PC-9 (cell line): ENCODE data around the gene ZNF121. TPM values are rescaled to one million over a fixed set of nuclear protein-coding genes. Genes with fewer than 3 reads are reported as not detected.
"Not testable (repeated sequence)": the region's sequence is repeated elsewhere in the genome, so short reads cannot be mapped to it uniquely, and the experiment has no call there.

ENCODE experiments used
- BruUV-seq: library from RNA; stranded (reverse); fragments of 400-500 nt; replicated peaks from 2 replicates; lab custom pipeline; 2021; lab: Mats Ljungman, UMichigan
- CTCF ChIA-PET: fragments of 300-600 bp; sonication (Branson Sonifier 250); formaldehyde crosslinking; loops from one replicate; lab custom pipeline; 2022; ENCODE audit warnings: antibody characterized with exemption; lab: Charles Lee
- POLR2A ChIA-PET: fragments of 300-600 bp; sonication (Branson Sonifier 250); formaldehyde crosslinking; loops from one replicate; lab custom pipeline; 2022; ENCODE audit warnings: antibody characterized with exemption; ENCODE audit not compliant: unreplicated experiment; lab: Charles Lee
- DNase-seq, 2 experiments: peaks; one replicate each; pipeline versions ENCODE4 v3.0.0 to v3.0.0-alpha.2; 2015 to 2022; ENCODE audit warnings: mixed read lengths in 1 of 2
- H2AFZ ChIP-seq: fragments of 200-600 bp; sonication (generic); 2 replicates; pipeline ENCODE4 v1.8.1; 2017; ENCODE audit warnings: antibody characterized with exemption
- H3F3A ChIP-seq: fragments of 200-600 bp; sonication (generic); 2 replicates; pipeline ENCODE4 v1.8.1; 2017; ENCODE audit warnings: antibody characterized with exemption, mild to moderate bottlenecking, low read depth; ENCODE audit not compliant: insufficient read depth
- H3K27ac ChIP-seq: fragments of 200-600 bp; sonication (generic); 2 replicates; pipeline ENCODE4 v1.6.1; 2016; ENCODE audit warnings: mixed run types
- H3K27me3 ChIP-seq: fragments of 200-600 bp; sonication (generic); 2 replicates; pipeline ENCODE4 v1.6.1; 2016; ENCODE audit warnings: low read depth, mixed run types; ENCODE audit not compliant: insufficient read depth
- H3K36me3 ChIP-seq: fragments of 200-600 bp; sonication (generic); 2 replicates; pipeline ENCODE4 v1.6.1; 2016; ENCODE audit warnings: low read depth, mixed run types
- H3K4me1 ChIP-seq: fragments of 200-600 bp; sonication (generic); replicated peaks from 2 replicates; pipeline ENCODE4 v1.6.1; 2016; ENCODE audit warnings: mixed run types; ENCODE audit not compliant: insufficient read depth
- H3K4me2 ChIP-seq: fragments of 200-600 bp; sonication (generic); 2 replicates; pipeline ENCODE4 v1.6.1; 2017; ENCODE audit warnings: mixed run types
- H3K4me3 ChIP-seq: fragments of 200-600 bp; sonication (generic); 2 replicates; pipeline ENCODE4 v1.6.1; 2016; ENCODE audit warnings: mixed run types
- H3K79me2 ChIP-seq: fragments of 200-600 bp; sonication (generic); 2 replicates; pipeline ENCODE4 v1.6.1; 2017; ENCODE audit warnings: low read depth, mixed run types
- H3K9me2 ChIP-seq: fragments of 200-600 bp; sonication (generic); 2 replicates; pipeline ENCODE4 v1.8.1; 2017; ENCODE audit warnings: mild to moderate bottlenecking; ENCODE audit not compliant: insufficient read depth
- H3K9me3 ChIP-seq: fragments of 200-600 bp; sonication (generic); 2 replicates; pipeline ENCODE4 v1.8.1; 2016; ENCODE audit warnings: low read depth; ENCODE audit not compliant: insufficient read depth
- H4K20me1 ChIP-seq: fragments of 200-600 bp; sonication (generic); 2 replicates; pipeline ENCODE4 v1.8.1; 2017; ENCODE audit not compliant: insufficient read depth
- CTCF ChIP-seq: fragments of 200-600 bp; sonication (generic); conservative IDR thresholded peaks from 2 replicates; pipeline ENCODE4 v1.6.1; 2017; ENCODE audit warnings: mixed run types, antibody characterized with exemption, mild to moderate bottlenecking, moderate library complexity
- EZH2 ChIP-seq: fragments of 200-600 bp; sonication (generic); IDR thresholded peaks from 2 replicates; pipeline ENCODE4 v1.8.0; 2017; ENCODE audit warnings: antibody characterized with exemption, low read depth
- intact Hi-C: fragments of 100-400 bp; cut with micrococcal nuclease; formaldehyde crosslinking; loops from one replicate; pipeline ENCODE4 v1.10.0; 2022; ENCODE audit not compliant: unreplicated experiment
- total RNA-seq: library from RNA; stranded (reverse); gene quantifications from 2 replicates; pipeline ENCODE4 v1.2.3, GENCODE V29; 2021

The ZNF121 gene
- total RNA-seq, 1 experiment from 2014 or later: 51.3 TPM

GRCh38 chr19:9597027-9597426 lies 12.7 kb upstream of the ZNF121 start:
- Histone ChIP-seq H3K36me3 (no peaks in the 10 kb centered on the region), H3K4me3 (no peak overlapping the region; the same call in 1 of the 2 replicates), H3K79me2 (no peaks in the 10 kb centered on the region), H3K9me3 (peaks cover 23% of the 10 kb centered on the region), H4K20me1 (no peaks in the 10 kb centered on the region), H3K27me3 (no peaks in the 10 kb centered on the region), H3K4me2 (peak overlapping the region; percentile 66), H3F3A (peaks cover 19% of the 10 kb centered on the region), H2AFZ (no peak overlapping the region), H3K9me2 (no peaks in the 10 kb centered on the region), H3K4me1 (peaks cover 20% of the 10 kb centered on the region), H3K27ac (peak overlapping the region; percentile 86)
- intact Hi-C loops: no loop called here
- ChIA-PET POLR2A (no interaction called here), CTCF (no interaction called here)
- DNase-seq: peak; percentile 20 to 94
- TF ChIP-seq CTCF: no peak
- TF ChIP-seq EZH2: no peak
- no TSS peak for BruUV-seq

- Histone ChIP-seq H3K36me3 (peaks cover 14% of the 10 kb centered on the region), H3K79me2 (peaks cover 29% of the 10 kb centered on the region), H3K9me3 (peaks cover 15% of the 10 kb centered on the region), H3K27ac (no peak overlapping the region), H2AFZ (no peak overlapping the region), H3F3A (0 out of 2 replicates have a peak, but pooled peaks cover 4% of the 10 kb centered on the region), H3K4me2 (no peak overlapping the region), H3K4me1 (0 out of 2 replicates have a peak, but pooled peaks cover 5% of the 10 kb centered on the region), H3K9me2 (no peaks in the 10 kb centered on the region; the same call in 1 of the 2 replicates), H3K4me3 (no peak overlapping the region), H4K20me1 (no peaks in the 10 kb centered on the region), H3K27me3 (no peaks in the 10 kb centered on the region)
- BruUV-seq: no TSS peak
- TF ChIP-seq EZH2 (no peak), CTCF (peak; percentile 90)
- POLR2A ChIA-PET: interaction anchor here (0.6 kb wide), 1 partner anchor 30 kb away, joined by 11 read pairs; no protein-coding TSS in a partner anchor
- CTCF ChIA-PET: interaction anchor here (0.7 kb wide), 1 partner anchor 1249 kb away, joined by 4 read pairs; the partner anchor contains the start of gene TMED1
- intact Hi-C loops: loop anchor here (1.0 to 2.0 kb wide), 3 partner anchors 204 to 328 kb away; no protein-coding TSS in a partner anchor
- peak; percentile 75 to 76 for DNase-seq
Measured at GRCh38 chr19:9586764-9587163, 2.5 kb upstream of the ZNF121 start.

DNA sequence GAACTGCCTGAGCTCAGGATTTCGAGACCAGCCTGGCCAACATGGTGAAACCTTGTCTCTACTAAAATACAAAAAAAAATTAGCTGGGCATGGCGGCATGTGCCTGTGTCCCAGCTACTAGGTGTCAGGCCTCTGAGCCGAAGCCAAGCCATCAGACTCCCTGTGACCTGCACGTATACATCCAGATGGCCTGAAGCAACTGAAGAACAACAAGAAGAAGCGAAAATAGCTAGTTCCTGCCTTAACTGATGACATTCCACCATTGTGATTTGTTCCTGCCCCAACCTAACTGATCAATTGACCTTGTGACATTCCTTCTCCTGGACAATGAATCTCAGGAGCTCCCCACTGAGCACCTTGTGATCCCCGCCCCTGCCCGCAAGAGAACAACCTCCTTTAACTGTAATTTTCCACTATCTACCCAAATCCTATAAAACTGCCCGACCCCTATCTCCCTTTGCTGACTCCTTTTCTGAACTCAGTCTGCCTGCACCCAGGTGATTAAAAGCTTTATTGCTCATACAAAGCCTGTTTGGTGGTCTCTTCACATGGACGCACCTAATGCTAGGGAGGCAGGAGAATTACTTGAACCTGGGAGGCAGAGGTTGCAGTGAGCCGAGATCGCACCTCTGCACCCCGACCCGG lies 2.1 kb downstream of the ZNF121 start:
- H4K20me1 ChIP-seq, POLR2A ChIA-PET, H3K27me3 ChIP-seq, H3K4me1 ChIP-seq, DNase-seq, intact Hi-C loops, H3K9me2 ChIP-seq, BruUV-seq, H2AFZ ChIP-seq, H3K4me2 ChIP-seq, H3K27ac ChIP-seq, CTCF ChIA-PET: not testable (repeated sequence)
- H3K4me3 ChIP-seq: peak overlapping the region; percentile 78; the same call in 1 of the 2 replicates
- peaks cover 61% of the 10 kb centered on the region for H3K9me3 ChIP-seq
- H3F3A ChIP-seq: peaks cover 24% of the 10 kb centered on the region
- peaks cover 60% of the 10 kb centered on the region for H3K36me3 ChIP-seq
- peaks cover 75% of the 10 kb centered on the region for H3K79me2 ChIP-seq
